SJSA1 (cell line): Measurements from ENCODE around the gene RTN1. TPM values are rescaled to one million over a fixed set of nuclear protein-coding genes. Genes with fewer than 3 reads are reported as not detected.

Experiments used
- DNase-seq, 2 experiments: peaks; one replicate each; pipeline ENCODE4 v3.0.0-alpha.2; 2015 to 2020; ENCODE audit warnings: low spot score in 2 of 2, low read depth in 1 of 2
- H3K27ac ChIP-seq: fragments of 250-450 bp; sonication (Bioruptor Pico); 2 replicates; pipeline ENCODE4 v1.5.1; 2020; ENCODE audit warnings: mild to moderate bottlenecking, moderate library complexity
- H3K27me3 ChIP-seq: fragments of 250-450 bp; sonication (Bioruptor Pico); replicated peaks from 2 replicates; pipeline ENCODE4 v1.5.1; 2020; ENCODE audit warnings: mild to moderate bottlenecking, moderate library complexity
- H3K36me3 ChIP-seq: fragments of 250-450 bp; sonication (Bioruptor Pico); 2 replicates; pipeline ENCODE4 v1.5.1; 2020; ENCODE audit warnings: mild to moderate bottlenecking
- H3K4me1 ChIP-seq: fragments of 250-450 bp; sonication (Bioruptor Pico); replicated peaks from 2 replicates; pipeline ENCODE4 v1.6.1; 2021; ENCODE audit warnings: mild to moderate bottlenecking
- H3K4me3 ChIP-seq: fragments of 250-450 bp; sonication (Bioruptor Pico); 2 replicates; pipeline ENCODE4 v1.5.1; 2020; ENCODE audit warnings: mild to moderate bottlenecking
- H3K9me3 ChIP-seq: fragments of 250-450 bp; sonication (Bioruptor Pico); replicated peaks from 2 replicates; pipeline ENCODE4 v1.5.1; 2020; ENCODE audit warnings: mild to moderate bottlenecking
- total RNA-seq: library from RNA; depleted of rRNA; stranded (reverse); fragments of >200 nt; shearing (Covaris generic); gene quantifications from 2 replicates; pipeline ENCODE4 v1.2.3, GENCODE V29; 2014

RTN1 gene
- total RNA-seq, 1 experiment from 2014 or later: 0.18 TPM

DNA sequence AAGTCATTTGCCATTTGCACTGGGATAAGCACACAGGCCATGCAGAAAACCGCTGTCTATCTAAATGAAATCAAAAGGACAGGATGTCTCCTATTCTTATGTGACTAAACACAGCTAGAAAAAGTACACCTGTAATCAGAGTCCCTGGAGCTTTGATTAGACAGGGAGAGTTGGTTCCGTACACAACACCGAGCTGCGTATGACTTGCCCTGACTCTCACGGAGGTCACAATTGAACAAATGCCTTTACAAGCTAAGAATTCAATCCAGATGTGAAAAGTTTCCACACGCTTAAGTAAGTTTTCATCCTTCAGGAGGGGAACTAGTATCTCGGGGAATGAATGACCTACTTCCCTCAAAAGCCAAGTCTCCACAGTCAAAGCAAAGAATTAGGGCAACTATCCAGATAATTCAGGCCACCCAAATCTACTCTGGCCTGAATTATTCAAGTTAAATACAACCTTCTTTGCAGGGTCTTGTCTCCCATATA lies 67.5 kb downstream of the RTN1 start:
- DNase-seq: no peak
- no peak overlapping the region for H3K4me3 ChIP-seq
- no peaks in the 10 kb centered on the region for H3K9me3 ChIP-seq

DNA sequence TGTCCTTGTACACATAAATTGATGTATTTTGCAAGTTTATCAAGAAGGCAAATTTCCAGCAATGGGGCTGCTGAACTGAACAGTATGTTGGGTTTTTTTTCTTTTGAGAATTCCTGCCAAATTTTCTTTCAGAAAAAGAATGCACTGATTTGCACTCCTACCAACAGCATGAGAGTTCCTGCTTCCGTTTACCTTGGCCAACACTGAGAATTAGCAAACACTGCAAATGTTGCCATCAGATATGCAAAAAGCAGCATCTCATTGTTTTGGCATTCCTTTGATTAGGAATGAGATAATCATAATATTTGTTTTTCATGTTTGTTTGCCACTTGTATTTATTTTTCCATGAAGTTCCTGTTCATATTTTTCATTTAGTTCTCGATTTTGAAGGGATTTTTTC lies 82.4 kb downstream of the RTN1 start:
- H3K27ac ChIP-seq: no peak overlapping the region
- H3K4me3 ChIP-seq: no peak overlapping the region
- DNase-seq: no peak

More for the DNA sequence above, 67.5 kb downstream of the RTN1 start:
- Histone ChIP-seq H3K4me1 (no peaks in the 10 kb centered on the region), H3K27ac (no peak overlapping the region), H3K27me3 (no peaks in the 10 kb centered on the region), H3K36me3 (no peaks in the 10 kb centered on the region)

GRCh38 chr14:59787045-59787674 lies 83.4 kb downstream of the RTN1 start:
- no peak for DNase-seq
- Histone ChIP-seq H3K9me3 (no peaks in the 10 kb centered on the region), H3K27me3 (no peaks in the 10 kb centered on the region), H3K4me3 (no peak overlapping the region), H3K27ac (no peak overlapping the region), H3K4me1 (no peaks in the 10 kb centered on the region), H3K36me3 (no peaks in the 10 kb centered on the region)

More for the DNA sequence above, 82.4 kb downstream of the RTN1 start:
- Histone ChIP-seq H3K36me3 (no peaks in the 10 kb centered on the region), H3K9me3 (no peaks in the 10 kb centered on the region), H3K27me3 (no peaks in the 10 kb centered on the region), H3K4me1 (no peaks in the 10 kb centered on the region)

GRCh38 chr14:59785629-59786028 lies 84.9 kb downstream of the RTN1 start:
- H3K9me3 ChIP-seq: no peaks in the 10 kb centered on the region
- DNase-seq: no peak
- H3K4me3 ChIP-seq: no peak overlapping the region
- no peaks in the 10 kb centered on the region for H3K36me3 ChIP-seq
- H3K4me1 ChIP-seq: no peaks in the 10 kb centered on the region
- no peaks in the 10 kb centered on the region for H3K27me3 ChIP-seq
- H3K27ac ChIP-seq: no peak overlapping the region

GRCh38 chr14:59782760-59783159 lies 87.8 kb downstream of the RTN1 start:
- DNase-seq: no peak
- Histone ChIP-seq H3K27ac (no peak overlapping the region), H3K4me1 (no peaks in the 10 kb centered on the region), H3K4me3 (no peak overlapping the region), H3K9me3 (no peaks in the 10 kb centered on the region), H3K27me3 (no peaks in the 10 kb centered on the region), H3K36me3 (no peaks in the 10 kb centered on the region)

GRCh38 chr14:59777006-59777579 lies 93.5 kb downstream of the RTN1 start:
- no peaks in the 10 kb centered on the region for H3K4me1 ChIP-seq
- H3K9me3 ChIP-seq: no peaks in the 10 kb centered on the region
- H3K27ac ChIP-seq: no peak overlapping the region
- H3K27me3 ChIP-seq: no peaks in the 10 kb centered on the region
- DNase-seq: no peak
- no peak overlapping the region for H3K4me3 ChIP-seq
- H3K36me3 ChIP-seq: no peaks in the 10 kb centered on the region

- Histone ChIP-seq H3K4me1 (no peaks in the 10 kb centered on the region), H3K4me3 (no peak overlapping the region), H3K27ac (no peak overlapping the region), H3K27me3 (no peaks in the 10 kb centered on the region), H3K9me3 (no peaks in the 10 kb centered on the region), H3K36me3 (no peaks in the 10 kb centered on the region)
- no peak for DNase-seq
Measured at GRCh38 chr14:59776468-59776867, 94.1 kb downstream of the RTN1 start.

DNA sequence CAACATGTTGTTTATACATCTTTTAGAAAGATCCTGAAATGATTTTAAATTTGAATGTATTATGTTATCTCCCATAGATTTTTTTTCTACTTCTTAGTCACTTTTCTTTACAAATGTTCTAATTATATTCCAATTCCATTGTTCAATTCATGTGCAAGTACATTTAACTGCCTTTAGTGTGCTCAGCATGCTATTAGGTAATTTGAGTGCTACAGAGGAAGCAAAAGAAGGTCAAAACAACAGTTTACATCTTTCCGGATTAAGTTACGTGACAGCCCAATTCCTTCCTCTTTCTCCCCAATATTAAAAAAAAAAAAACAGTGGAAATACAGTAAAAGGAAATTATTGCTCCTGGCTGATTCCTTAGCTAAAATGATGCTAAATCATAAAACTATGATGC lies 98.3 kb downstream of the RTN1 start:
- Histone ChIP-seq H3K36me3 (no peaks in the 10 kb centered on the region), H3K27me3 (no peaks in the 10 kb centered on the region), H3K9me3 (no peaks in the 10 kb centered on the region), H3K27ac (no peak overlapping the region), H3K4me3 (no peak overlapping the region), H3K4me1 (no peaks in the 10 kb centered on the region)
- DNase-seq: no peak

GRCh38 chr14:59771577-59771976 lies 99.0 kb downstream of the RTN1 start:
- H3K27me3 ChIP-seq: no peaks in the 10 kb centered on the region
- no peaks in the 10 kb centered on the region for H3K9me3 ChIP-seq
- H3K4me1 ChIP-seq: no peaks in the 10 kb centered on the region
- no peak overlapping the region for H3K27ac ChIP-seq
- no peaks in the 10 kb centered on the region for H3K36me3 ChIP-seq
- no peak for DNase-seq
- no peak overlapping the region for H3K4me3 ChIP-seq

DNA sequence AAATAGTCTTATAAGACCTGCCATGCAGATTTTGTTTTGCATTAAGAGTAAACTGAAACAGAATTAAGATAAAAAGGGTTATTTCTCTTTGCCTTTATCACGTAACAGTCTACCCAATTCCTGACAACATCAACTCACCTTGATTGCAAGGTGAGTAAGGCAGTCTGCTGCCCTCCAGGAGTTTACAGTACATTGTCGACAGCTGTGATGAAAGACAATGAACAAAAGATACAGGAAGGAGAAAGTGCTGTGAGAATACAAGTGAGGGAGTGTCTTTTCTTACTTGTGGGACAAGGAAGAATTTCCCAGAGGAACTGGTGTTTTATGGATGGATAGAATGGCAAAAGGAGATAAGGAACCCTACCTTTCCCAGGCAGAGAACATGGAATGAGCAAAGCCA lies 101.0 kb downstream of the RTN1 start:
- Histone ChIP-seq H3K4me1 (no peaks in the 10 kb centered on the region), H3K27me3 (no peaks in the 10 kb centered on the region), H3K4me3 (no peak overlapping the region), H3K9me3 (no peaks in the 10 kb centered on the region), H3K36me3 (no peaks in the 10 kb centered on the region), H3K27ac (no peak overlapping the region)
- no peak for DNase-seq

DNA sequence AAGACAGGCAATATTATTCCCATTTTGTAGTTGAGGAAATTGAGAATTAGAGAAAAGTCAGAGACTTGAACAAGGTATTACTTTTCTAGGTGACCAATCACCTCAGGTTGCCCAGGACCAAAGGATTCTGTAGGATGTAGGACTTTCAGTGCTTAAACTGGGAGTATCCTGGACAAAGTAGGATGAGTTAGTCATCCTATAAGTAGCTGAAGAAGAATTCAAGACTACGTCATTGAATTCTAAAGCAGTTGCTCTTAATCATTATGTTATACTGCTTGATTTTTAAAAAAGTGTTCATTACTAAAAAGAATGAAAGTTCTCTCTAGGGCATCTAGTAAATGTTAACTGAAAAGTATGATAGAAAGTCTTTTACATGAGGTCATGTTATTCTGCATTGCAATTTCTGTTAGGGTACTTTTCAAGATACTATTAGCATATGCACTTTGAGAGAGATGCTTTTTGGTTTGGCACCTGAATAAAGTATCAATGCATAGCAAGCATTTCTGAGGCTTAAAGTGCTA lies 101.7 kb downstream of the RTN1 start:
- Histone ChIP-seq H3K27me3 (no peaks in the 10 kb centered on the region), H3K36me3 (no peaks in the 10 kb centered on the region), H3K27ac (no peak overlapping the region), H3K4me1 (no peaks in the 10 kb centered on the region), H3K9me3 (no peaks in the 10 kb centered on the region), H3K4me3 (no peak overlapping the region)
- DNase-seq: no peak

- no peaks in the 10 kb centered on the region for H3K36me3 ChIP-seq
Measured at GRCh38 chr14:59761851-59762250, 108.7 kb downstream of the RTN1 start.

GRCh38 chr14:59755409-59756135 lies 115.0 kb downstream of the RTN1 start:
- DNase-seq: no peak
- Histone ChIP-seq H3K4me3 (no peak overlapping the region), H3K9me3 (no peaks in the 10 kb centered on the region), H3K27ac (no peak overlapping the region), H3K27me3 (no peaks in the 10 kb centered on the region), H3K36me3 (no peaks in the 10 kb centered on the region), H3K4me1 (no peaks in the 10 kb centered on the region)

More at GRCh38 chr14:59761851-59762250, 108.7 kb downstream of the RTN1 start:
- Histone ChIP-seq H3K27me3 (no peaks in the 10 kb centered on the region), H3K4me1 (no peaks in the 10 kb centered on the region), H3K4me3 (no peak overlapping the region), H3K9me3 (no peaks in the 10 kb centered on the region), H3K27ac (no peak overlapping the region)
- no peak for DNase-seq

DNA sequence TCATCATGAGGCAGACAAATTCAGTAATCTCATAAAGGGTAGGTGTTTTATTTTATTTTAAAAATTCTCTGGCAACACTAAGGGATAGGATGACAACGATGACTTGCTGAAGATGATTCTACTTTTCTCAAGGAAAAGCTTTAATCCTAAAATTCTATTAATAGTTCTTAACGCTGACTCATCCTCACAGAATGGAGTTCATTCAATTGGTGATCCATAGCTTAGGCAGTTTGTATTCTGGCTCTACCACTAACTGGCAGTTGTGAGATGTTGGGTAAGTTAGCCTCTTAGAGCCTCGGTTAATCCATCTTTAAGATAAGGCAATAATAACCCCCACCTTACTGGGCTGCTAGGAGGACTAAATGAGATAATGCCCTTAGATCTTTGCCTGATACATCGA lies 116.3 kb downstream of the RTN1 start:
- no peak overlapping the region for H3K4me3 ChIP-seq
- H3K36me3 ChIP-seq: no peaks in the 10 kb centered on the region
- no peak overlapping the region for H3K27ac ChIP-seq
- no peak for DNase-seq
- no peaks in the 10 kb centered on the region for H3K27me3 ChIP-seq
- no peaks in the 10 kb centered on the region for H3K4me1 ChIP-seq
- no peaks in the 10 kb centered on the region for H3K9me3 ChIP-seq
